Thoracic aorta (tissue), 2 donors: ENCODE results near the gene NR5A1. TPM values are rescaled to one million over a fixed set of nuclear protein-coding genes. Genes with fewer than 3 reads are reported as not detected.

Experiments
- ATAC-seq: fragments of 150-250 bp; one replicate; pipeline ENCODE4 v1.8.0; 2017; ENCODE audit warnings: low read depth; ENCODE audit not compliant: insufficient number of reproducible peaks, low FRiP score
- DNase-seq: peaks from one replicate; pipeline ENCODE4 v3.0.0-alpha.2; 2020; ENCODE audit warnings: low spot score
- H3K27ac ChIP-seq, 2 donors: fragments of 200-600 bp; sonication (generic); 1 replicate in 1 of 2; 2 replicates in 1 of 2; pipeline ENCODE4 v1.5.1; 2016; ENCODE audit warnings: mild to moderate bottlenecking in 2 of 2, moderate library complexity in 2 of 2
- H3K27me3 ChIP-seq: fragments of 200-600 bp; sonication (generic); replicated peaks from 2 replicates; pipeline ENCODE4 v1.6.0; 2016; ENCODE audit warnings: mild to moderate bottlenecking; ENCODE audit not compliant: insufficient read depth
- H3K36me3 ChIP-seq: fragments of 200-600 bp; sonication (generic); one replicate; pipeline ENCODE4 v1.5.1; 2016
- H3K4me1 ChIP-seq, 2 donors: fragments of 200-600 bp; sonication (generic); 1 replicate in 1 of 2; 2 replicates in 1 of 2; pipeline versions ENCODE4 v1.5.1 to v1.6.0; 2016; ENCODE audit warnings: low read depth in 2 of 2, mild to moderate bottlenecking in 1 of 2; ENCODE audit not compliant: control insufficient read depth in 1 of 2
- H3K4me3 ChIP-seq: fragments of 200-600 bp; sonication (generic); 2 replicates; pipeline ENCODE4 v1.5.1; 2016; ENCODE audit warnings: mild to moderate bottlenecking
- H3K9me3 ChIP-seq: fragments of 200-600 bp; sonication (generic); 2 replicates; pipeline ENCODE4 v1.5.1; 2016
- total RNA-seq, 2 donors: library from RNA; depleted of rRNA; stranded (reverse); fragments of >200 nt; gene quantifications; one replicate each; pipeline versions ENCODE4 v1.1.0 to v1.2.3, GENCODE V29; 2016
- TF ChIP-seq, protein P1 (sequence below): fragments of 200-600 bp; sonication (generic); IDR thresholded peaks from one replicate; pipeline ENCODE4 v1.5.1; 2019; ENCODE audit warnings: antibody characterized with exemption

Gene NR5A1
- total RNA-seq, 2 donors from 2014 or later: not detected

DNA sequence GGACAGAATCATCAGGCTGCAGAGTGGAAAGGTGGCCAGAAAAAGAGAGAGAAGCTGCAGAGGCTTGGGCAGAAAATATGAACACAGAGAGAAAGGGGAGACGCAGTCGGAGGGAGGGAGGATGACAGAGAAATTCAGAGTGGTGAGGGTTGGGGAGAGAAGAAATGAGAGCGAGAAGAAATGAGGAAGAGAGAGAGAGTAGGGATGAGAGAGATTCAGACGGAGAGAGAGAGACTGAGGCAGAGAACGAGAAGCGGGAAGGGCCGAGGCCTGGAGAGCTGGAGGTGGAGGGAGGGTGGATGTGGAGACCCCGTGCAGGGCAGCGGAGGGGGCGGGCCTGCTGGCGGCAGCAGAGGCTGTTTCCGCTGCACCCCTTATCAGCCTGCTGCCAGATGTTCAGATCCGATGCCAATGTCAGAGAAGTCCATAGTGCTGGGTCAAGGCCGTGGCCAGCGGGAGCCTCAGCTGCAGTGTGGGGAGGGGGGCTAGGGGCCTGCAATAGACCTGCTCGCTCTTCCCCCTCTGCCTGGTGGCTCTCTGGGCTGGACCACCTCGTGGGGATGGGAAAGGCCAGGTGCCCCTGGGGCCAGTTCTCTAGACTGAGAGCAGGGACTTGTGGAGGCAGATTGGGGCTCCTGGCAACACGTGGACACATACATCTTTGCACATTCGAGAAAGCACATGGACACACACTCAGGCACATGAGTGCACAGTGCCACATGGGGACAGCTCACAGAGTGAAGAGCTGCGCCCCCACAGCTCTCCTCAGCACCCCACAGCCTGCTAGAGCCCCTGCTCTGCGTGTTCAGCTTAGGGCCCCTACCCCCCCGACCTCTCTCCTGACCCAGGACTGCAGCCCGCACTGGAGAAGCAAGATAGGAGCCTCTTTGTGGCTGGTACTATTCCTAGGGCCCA, 4.9 kb upstream of the NR5A1 start:
- no peak overlapping the region for H3K27ac ChIP-seq
- no peaks in the 10 kb centered on the region for H3K27me3 ChIP-seq
- DNase-seq (no peak), ATAC-seq (no peak)
- TF ChIP-seq, protein P1, sequence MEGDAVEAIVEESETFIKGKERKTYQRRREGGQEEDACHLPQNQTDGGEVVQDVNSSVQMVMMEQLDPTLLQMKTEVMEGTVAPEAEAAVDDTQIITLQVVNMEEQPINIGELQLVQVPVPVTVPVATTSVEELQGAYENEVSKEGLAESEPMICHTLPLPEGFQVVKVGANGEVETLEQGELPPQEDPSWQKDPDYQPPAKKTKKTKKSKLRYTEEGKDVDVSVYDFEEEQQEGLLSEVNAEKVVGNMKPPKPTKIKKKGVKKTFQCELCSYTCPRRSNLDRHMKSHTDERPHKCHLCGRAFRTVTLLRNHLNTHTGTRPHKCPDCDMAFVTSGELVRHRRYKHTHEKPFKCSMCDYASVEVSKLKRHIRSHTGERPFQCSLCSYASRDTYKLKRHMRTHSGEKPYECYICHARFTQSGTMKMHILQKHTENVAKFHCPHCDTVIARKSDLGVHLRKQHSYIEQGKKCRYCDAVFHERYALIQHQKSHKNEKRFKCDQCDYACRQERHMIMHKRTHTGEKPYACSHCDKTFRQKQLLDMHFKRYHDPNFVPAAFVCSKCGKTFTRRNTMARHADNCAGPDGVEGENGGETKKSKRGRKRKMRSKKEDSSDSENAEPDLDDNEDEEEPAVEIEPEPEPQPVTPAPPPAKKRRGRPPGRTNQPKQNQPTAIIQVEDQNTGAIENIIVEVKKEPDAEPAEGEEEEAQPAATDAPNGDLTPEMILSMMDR: no peak
- no peaks in the 10 kb centered on the region for H3K36me3 ChIP-seq
- no peaks in the 10 kb centered on the region for H3K4me1 ChIP-seq
- H3K4me3 ChIP-seq: no peak overlapping the region
- H3K9me3 ChIP-seq: no peaks in the 10 kb centered on the region

GRCh38 chr9:124511426-124511840, 4.2 kb upstream of the NR5A1 start:
- no peaks in the 10 kb centered on the region for H3K9me3 ChIP-seq
- TF ChIP-seq, protein P1: no peak
- no peak overlapping the region for H3K4me3 ChIP-seq
- ATAC-seq: no peak
- DNase-seq: no peak
- no peaks in the 10 kb centered on the region for H3K4me1 ChIP-seq
- no peak overlapping the region for H3K27ac ChIP-seq
- no peaks in the 10 kb centered on the region for H3K27me3 ChIP-seq
- H3K36me3 ChIP-seq: no peaks in the 10 kb centered on the region

GRCh38 chr9:124510650-124511425, 3.6 kb upstream of the NR5A1 start:
- Histone ChIP-seq H3K4me3 (no peak overlapping the region), H3K36me3 (no peaks in the 10 kb centered on the region), H3K4me1 (no peaks in the 10 kb centered on the region), H3K27ac (no peak overlapping the region), H3K27me3 (no peaks in the 10 kb centered on the region), H3K9me3 (no peaks in the 10 kb centered on the region)
- ATAC-seq (no peak), DNase-seq (no peak)
- TF ChIP-seq, protein P1: no peak

DNA sequence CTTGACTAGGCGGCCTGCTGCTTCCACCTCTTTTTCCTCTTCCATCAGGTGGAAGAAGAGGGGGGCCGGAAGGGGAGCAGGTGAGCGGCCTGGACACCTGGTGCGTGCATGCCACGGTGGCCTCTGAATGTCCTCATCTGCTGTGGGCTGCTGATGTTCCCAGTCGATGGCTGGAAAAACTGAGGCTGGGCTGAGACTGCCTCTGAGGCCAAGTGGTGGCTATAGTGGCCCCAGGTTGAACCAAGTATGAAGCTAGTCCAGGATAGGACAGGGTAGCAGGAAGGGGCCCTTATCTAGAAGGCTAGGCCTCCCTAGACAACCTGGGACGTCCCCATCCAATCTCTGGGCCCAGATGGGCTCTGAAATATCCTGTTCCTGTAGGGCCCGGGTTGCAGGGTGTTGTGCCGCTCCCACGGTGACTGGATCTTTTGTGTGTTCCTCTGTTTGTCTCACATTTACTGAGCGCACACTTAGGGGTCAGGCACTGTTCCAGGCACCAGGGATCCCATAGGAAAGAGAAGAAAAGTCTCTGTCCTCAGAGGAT, 753 bp upstream of the NR5A1 start:
- TF ChIP-seq, protein P1: no peak
- Histone ChIP-seq H3K36me3 (no peaks in the 10 kb centered on the region), H3K4me1 (peaks cover 8 to 12% of the 10 kb centered on the region in 2 donors), H3K27ac (no peak overlapping the region), H3K9me3 (no peaks in the 10 kb centered on the region), H3K4me3 (no peak overlapping the region), H3K27me3 (peaks cover 6% of the 10 kb centered on the region)
- ATAC-seq (no peak), DNase-seq (no peak)

DNA sequence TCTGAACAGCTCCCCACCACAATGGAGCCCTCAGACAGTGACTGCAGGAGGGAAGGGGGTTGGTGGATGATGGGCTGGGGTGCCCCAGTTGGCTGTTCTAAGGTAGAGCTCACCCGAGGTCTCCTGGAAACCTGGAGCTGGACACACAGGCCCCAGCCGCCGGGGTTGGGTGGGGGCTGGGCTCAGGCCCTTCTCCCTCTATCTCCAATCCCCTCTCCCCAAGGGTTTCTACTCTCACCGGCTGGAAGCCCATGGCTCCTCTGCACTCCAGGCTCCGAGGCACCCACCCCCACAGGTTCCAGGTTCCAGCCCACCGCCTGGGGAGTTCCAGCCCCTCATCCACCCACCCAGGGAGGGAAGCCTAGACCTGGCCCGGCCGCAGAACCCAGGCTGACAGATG, 766 bp downstream of the NR5A1 start:
- Histone ChIP-seq H3K36me3 (no peaks in the 10 kb centered on the region), H3K4me3 (no peak overlapping the region), H3K4me1 (peaks cover 8 to 12% of the 10 kb centered on the region in 2 donors), H3K27me3 (peaks cover 6% of the 10 kb centered on the region), H3K27ac (no peak overlapping the region), H3K9me3 (no peaks in the 10 kb centered on the region)
- DNase-seq: no peak
- TF ChIP-seq, protein P1: no peak
- ATAC-seq: no peak
